Calu3 (cell line): ENCODE results near the gene WARS2. TPM values are rescaled to one million over a fixed set of nuclear protein-coding genes. Genes with fewer than 3 reads are reported as not detected.

Source experiments
- BruUV-seq: library from RNA; stranded (reverse); fragments of 400-500 nt; replicated peaks from 2 replicates; lab custom pipeline; 2021; lab: Mats Ljungman, UMichigan
- CTCF ChIA-PET: fragments of 300-600 bp; sonication (Branson Sonifier 250); formaldehyde crosslinking; loops from one replicate; lab custom pipeline; 2022; ENCODE audit warnings: antibody characterized with exemption; lab: Charles Lee
- DNase-seq: peaks from one replicate; pipeline ENCODE4 v3.0.0; 2022
- H3K27ac Mint-ChIP-seq: one replicate; pipeline ENCODE4 v1.8.0; 2022; ENCODE audit warnings: mixed read lengths; ENCODE audit not compliant: unreplicated experiment
- H3K27me3 Mint-ChIP-seq: one replicate; pipeline ENCODE4 v1.8.0; 2022; ENCODE audit warnings: mixed read lengths; ENCODE audit not compliant: unreplicated experiment
- H3K36me3 Mint-ChIP-seq: one replicate; pipeline ENCODE4 v1.8.0; 2022; ENCODE audit warnings: mild to moderate bottlenecking, moderate library complexity, mixed read lengths; ENCODE audit not compliant: insufficient read depth, unreplicated experiment
- H3K4me1 Mint-ChIP-seq: one replicate; pipeline ENCODE4 v1.8.0; 2022; ENCODE audit warnings: mild to moderate bottlenecking, low read depth, mixed read lengths; ENCODE audit not compliant: unreplicated experiment
- H3K4me3 Mint-ChIP-seq: one replicate; pipeline ENCODE4 v1.8.0; 2022; ENCODE audit warnings: mild to moderate bottlenecking, low read depth, moderate library complexity, mixed read lengths; ENCODE audit not compliant: unreplicated experiment
- H3K9me3 Mint-ChIP-seq: one replicate; pipeline ENCODE4 v1.8.0; 2022; ENCODE audit warnings: low read depth, mixed read lengths; ENCODE audit not compliant: unreplicated experiment
- intact Hi-C: fragments of 100-400 bp; cut with micrococcal nuclease; formaldehyde crosslinking; loops from one replicate; pipeline ENCODE4 v1.10.0; 2022; ENCODE audit not compliant: unreplicated experiment
- total RNA-seq: library from RNA; stranded (reverse); gene quantifications from 2 replicates; pipeline ENCODE4 v1.2.3, GENCODE V29; 2022
- TF ChIP-seq, protein P1 (sequence below): fragments of 200-600 bp; IDR thresholded peaks from one replicate; pipeline ENCODE4 v1.8.0; 2022; ENCODE audit warnings: antibody characterized with exemption; ENCODE audit not compliant: unreplicated experiment

The WARS2 gene
- total RNA-seq, 1 experiment from 2014 or later: 7.8 TPM

DNA sequence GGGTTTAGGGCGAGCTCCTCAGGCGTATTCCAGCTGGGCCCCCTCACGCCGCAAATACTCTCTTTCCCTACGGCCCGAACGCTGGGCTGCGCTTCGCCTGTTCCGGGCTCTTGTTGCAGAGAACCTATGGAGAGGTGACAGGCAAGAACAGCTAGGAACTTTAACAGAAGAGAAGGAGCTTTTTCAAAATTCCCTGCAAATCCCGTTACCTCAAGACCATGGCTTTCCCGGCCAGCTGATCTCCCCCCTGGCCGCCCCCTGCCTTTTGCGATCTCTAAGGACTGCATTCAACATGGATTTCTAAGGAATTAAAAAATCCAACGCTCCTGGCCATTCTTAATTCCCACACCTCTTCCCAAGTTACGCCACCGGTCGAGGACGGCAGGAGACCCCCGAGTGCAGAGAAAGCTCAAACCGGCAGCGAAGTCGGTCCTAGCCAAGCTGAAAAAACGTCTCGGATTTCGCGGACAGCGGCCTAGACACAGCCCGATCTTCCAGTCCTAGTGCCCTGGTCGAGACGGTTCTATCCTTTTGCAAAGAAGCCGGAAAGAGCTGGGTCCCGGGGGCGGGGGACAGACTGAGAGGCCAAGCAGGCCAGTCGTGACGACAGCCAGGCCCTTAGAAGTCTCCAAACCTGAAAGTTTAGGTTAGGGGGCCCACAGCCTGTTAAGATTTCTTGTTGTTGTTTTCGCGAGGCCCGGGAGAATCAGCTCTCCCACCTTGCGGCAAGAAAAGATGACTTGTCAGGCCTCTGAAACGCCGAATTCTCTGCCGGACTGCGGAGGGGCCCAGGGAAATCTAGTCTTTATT, 151.2 kb downstream of the WARS2 start:
- no TSS peak for BruUV-seq
- intact Hi-C loops: no loop called here
- no peaks in the 10 kb centered on the region for H3K36me3 Mint-ChIP-seq
- H3K4me3 Mint-ChIP-seq: no peak overlapping the region
- no peak overlapping the region for H3K27ac Mint-ChIP-seq
- H3K27me3 Mint-ChIP-seq: peaks cover 25% of the 10 kb centered on the region
- no peak for DNase-seq
- CTCF ChIA-PET: no interaction called here
- H3K4me1 Mint-ChIP-seq: no peaks in the 10 kb centered on the region
- H3K9me3 Mint-ChIP-seq: peaks cover 9% of the 10 kb centered on the region
- TF ChIP-seq, protein P1, sequence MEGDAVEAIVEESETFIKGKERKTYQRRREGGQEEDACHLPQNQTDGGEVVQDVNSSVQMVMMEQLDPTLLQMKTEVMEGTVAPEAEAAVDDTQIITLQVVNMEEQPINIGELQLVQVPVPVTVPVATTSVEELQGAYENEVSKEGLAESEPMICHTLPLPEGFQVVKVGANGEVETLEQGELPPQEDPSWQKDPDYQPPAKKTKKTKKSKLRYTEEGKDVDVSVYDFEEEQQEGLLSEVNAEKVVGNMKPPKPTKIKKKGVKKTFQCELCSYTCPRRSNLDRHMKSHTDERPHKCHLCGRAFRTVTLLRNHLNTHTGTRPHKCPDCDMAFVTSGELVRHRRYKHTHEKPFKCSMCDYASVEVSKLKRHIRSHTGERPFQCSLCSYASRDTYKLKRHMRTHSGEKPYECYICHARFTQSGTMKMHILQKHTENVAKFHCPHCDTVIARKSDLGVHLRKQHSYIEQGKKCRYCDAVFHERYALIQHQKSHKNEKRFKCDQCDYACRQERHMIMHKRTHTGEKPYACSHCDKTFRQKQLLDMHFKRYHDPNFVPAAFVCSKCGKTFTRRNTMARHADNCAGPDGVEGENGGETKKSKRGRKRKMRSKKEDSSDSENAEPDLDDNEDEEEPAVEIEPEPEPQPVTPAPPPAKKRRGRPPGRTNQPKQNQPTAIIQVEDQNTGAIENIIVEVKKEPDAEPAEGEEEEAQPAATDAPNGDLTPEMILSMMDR: no peak

DNA sequence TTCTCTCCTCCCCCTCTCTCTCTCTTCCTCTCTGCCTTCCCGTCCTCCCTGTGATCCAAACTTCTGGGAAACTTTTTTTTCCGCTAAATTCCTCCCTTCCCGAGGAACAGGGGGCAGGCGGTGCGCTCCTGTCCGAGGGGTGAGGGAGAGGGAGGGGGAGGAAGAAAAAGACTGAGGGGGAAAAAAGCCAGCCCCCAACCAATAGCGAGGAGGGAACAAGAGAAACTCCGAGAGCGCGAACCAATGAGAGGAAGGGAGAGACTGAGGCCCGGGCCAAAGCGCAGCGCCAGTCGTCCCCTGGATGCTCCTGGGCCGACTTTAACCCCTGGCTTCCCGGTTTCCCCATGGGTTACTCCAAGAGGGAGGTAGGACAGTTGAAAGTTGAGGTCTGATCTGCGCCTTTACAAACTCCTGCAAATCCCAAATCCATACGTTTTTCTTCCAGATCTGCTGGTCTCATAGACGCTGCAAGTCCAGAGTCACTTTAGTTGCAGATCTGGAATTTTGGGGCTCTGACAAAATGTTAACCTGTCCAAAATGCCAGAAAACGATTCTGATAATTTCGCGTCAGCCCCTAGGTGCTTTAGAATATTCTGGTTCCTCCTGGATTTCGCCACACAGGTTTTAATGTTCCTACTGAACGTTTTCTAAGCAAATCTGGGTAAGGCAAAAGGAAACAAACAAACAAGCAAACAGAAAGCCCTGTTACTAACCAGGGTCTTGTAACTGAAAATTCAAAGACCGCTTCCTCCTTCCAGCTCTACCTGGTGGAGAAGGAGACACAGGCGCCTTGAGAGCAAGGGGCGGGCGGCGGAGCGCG, 152.1 kb downstream of the WARS2 start, which contains the start of gene TBX15:
TSS of gene TBX15 (minus strand) at position 158 of the 820 bp plus-strand sequence. CDS start 548 bp downstream, outside the sequence.
- DNase-seq: no peak
- H3K27me3 Mint-ChIP-seq: peaks cover 17% of the 10 kb centered on the region
- peaks cover 9% of the 10 kb centered on the region for H3K9me3 Mint-ChIP-seq
- CTCF ChIA-PET: no interaction called here
- intact Hi-C loops: no loop called here
- BruUV-seq: no TSS peak
- H3K27ac Mint-ChIP-seq: no peak within 1 kb of the TSS
- H3K4me3 Mint-ChIP-seq: no peak within 1 kb of the TSS
- TF ChIP-seq, protein P1: no peak
- no peaks in the 10 kb centered on the region for H3K4me1 Mint-ChIP-seq
- H3K36me3 Mint-ChIP-seq: no peaks in the 10 kb centered on the region

DNA sequence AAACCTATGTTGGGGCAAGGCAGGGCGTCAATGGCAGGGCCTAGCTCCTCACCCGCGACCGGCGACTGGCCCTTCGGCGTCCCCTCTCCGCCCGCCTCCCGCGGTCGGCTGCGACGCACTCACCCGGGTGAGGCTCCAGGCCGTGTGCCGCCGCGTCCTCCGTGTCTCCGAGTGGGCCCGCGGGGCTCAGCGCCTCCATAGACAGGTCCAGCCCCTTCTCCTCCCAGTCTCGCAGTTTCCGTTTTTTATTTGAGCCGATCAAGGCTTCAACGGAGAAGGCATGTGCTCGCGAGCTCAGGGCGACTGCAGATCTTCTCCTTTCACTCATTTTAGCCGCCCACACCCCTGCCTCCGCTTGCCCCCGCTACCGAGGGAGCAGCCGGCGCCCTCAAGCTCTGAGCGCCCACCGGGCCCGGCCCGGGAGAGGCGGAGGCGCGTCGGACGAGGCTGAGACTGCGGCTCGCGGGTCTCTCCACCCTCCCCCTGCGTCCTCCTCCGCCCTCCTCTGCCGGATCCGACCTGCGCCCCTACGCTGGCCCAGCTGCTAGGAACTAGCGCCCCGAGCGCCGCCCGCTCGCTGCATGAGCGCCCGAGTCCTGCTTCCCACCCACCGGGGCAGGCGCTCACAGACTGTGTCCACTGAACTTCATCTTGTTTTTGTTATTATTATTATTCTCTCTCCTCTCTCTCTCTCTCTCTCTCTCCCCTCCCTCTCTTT, 152.8 kb downstream of the WARS2 start:
- CTCF ChIA-PET: no interaction called here
- TF ChIP-seq, protein P1: no peak
- Mint-ChIP-seq H3K4me3 (no peak overlapping the region), H3K36me3 (no peaks in the 10 kb centered on the region), H3K27me3 (peaks cover 13% of the 10 kb centered on the region), H3K9me3 (peaks cover 9% of the 10 kb centered on the region), H3K4me1 (no peaks in the 10 kb centered on the region), H3K27ac (no peak overlapping the region)
- no peak for DNase-seq
- intact Hi-C loops: no loop called here
- no TSS peak for BruUV-seq
